PC-3 (cell line): Measurements from ENCODE around the gene RNLS. TPM values are rescaled to one million over a fixed set of nuclear protein-coding genes. Genes with fewer than 3 reads are reported as not detected.

Source experiments
- ATAC-seq: fragments of 200-7000 bp; cut with Tn5 transposase; 2 replicates; pipeline ENCODE4 v1.9.1; 2020; ENCODE audit warnings: mild to moderate bottlenecking, moderate library complexity
- BruUV-seq: library from RNA; stranded (reverse); fragments of 400-500 nt; replicated peaks from 2 replicates; lab custom pipeline; 2021; lab: Mats Ljungman, UMichigan
- CTCF ChIA-PET: fragments of 300-600 bp; sonication (Branson Sonifier 250); formaldehyde crosslinking; loops from one replicate; lab custom pipeline; 2022; ENCODE audit warnings: antibody characterized with exemption; lab: Charles Lee
- POLR2A ChIA-PET: fragments of 300-600 bp; sonication (Branson Sonifier 250); formaldehyde crosslinking; loops from one replicate; lab custom pipeline; 2022; ENCODE audit warnings: antibody characterized with exemption; ENCODE audit not compliant: unreplicated experiment; lab: Charles Lee
- DNase-seq: peaks from one replicate; pipeline ENCODE4 v3.0.0-alpha.2; 2015
- H2AFZ ChIP-seq: fragments of 300-600 bp; sonication (generic); 2 replicates; pipeline ENCODE4 v1.6.0; 2016; ENCODE audit warnings: antibody characterized with exemption, low read length
- H3F3A ChIP-seq: fragments of 300-600 bp; sonication (generic); one replicate; pipeline ENCODE4 v1.6.0; 2017; ENCODE audit warnings: antibody characterized with exemption, low read length, control low read depth, mild to moderate bottlenecking; ENCODE audit not compliant: unreplicated experiment
- H3K27ac ChIP-seq: fragments of 300-600 bp; sonication (generic); 2 replicates; pipeline ENCODE4 v1.5.1; 2016; ENCODE audit warnings: mild to moderate bottlenecking, low read length
- H3K27me3 ChIP-seq: fragments of 300-600 bp; sonication (generic); 2 replicates; pipeline ENCODE4 v1.6.1; 2016; ENCODE audit warnings: low read length, mixed read lengths
- H3K36me3 ChIP-seq: fragments of 300-600 bp; sonication (generic); 2 replicates; pipeline ENCODE4 v1.6.1; 2016; ENCODE audit warnings: low read depth, mixed run types, low read length, mixed read lengths
- H3K4me1 ChIP-seq: fragments of 300-600 bp; sonication (generic); 2 replicates; pipeline ENCODE4 v1.5.1; 2016; ENCODE audit warnings: low read length; ENCODE audit not compliant: insufficient read depth
- H3K4me2 ChIP-seq: fragments of 300-600 bp; sonication (generic); 2 replicates; pipeline ENCODE4 v1.6.0; 2016; ENCODE audit warnings: low read length
- H3K4me3 ChIP-seq: fragments of 300-600 bp; sonication (generic); 2 replicates; pipeline ENCODE4 v1.5.1; 2016; ENCODE audit warnings: mild to moderate bottlenecking, low read length, mixed read lengths
- H3K79me2 ChIP-seq: fragments of 300-600 bp; sonication (generic); 2 replicates; pipeline ENCODE4 v1.6.1; 2017; ENCODE audit warnings: low read length, mixed read lengths
- H3K9ac ChIP-seq: fragments of 300-600 bp; sonication (generic); 2 replicates; pipeline ENCODE4 v1.6.0; 2016; ENCODE audit warnings: mild to moderate bottlenecking, low read length
- H3K9me2 ChIP-seq: fragments of 300-600 bp; sonication (generic); replicated peaks from 2 replicates; pipeline ENCODE4 v1.6.1; 2016; ENCODE audit warnings: mixed run types, low read length, mixed read lengths
- H3K9me3 ChIP-seq: fragments of 300-600 bp; sonication (generic); 2 replicates; pipeline ENCODE4 v1.6.1; 2016; ENCODE audit warnings: low read length, mixed read lengths
- H4K20me1 ChIP-seq: fragments of 300-600 bp; sonication (generic); 2 replicates; pipeline ENCODE4 v1.6.1; 2016; ENCODE audit warnings: low read length, mixed read lengths
- EZH2 ChIP-seq: fragments of 300-600 bp; sonication (generic); IDR thresholded peaks from one replicate; pipeline ENCODE4 v1.6.1; 2017; ENCODE audit warnings: antibody characterized with exemption, mild to moderate bottlenecking, low read length; ENCODE audit not compliant: unreplicated experiment
- EZH2phosphoT487 ChIP-seq: fragments of 300-600 bp; sonication (generic); IDR thresholded peaks from 2 replicates; pipeline ENCODE4 v1.6.1; 2018; ENCODE audit warnings: mild to moderate bottlenecking, antibody characterized with exemption, low read length, borderline replicate concordance
- intact Hi-C: fragments of 100-400 bp; cut with micrococcal nuclease; formaldehyde crosslinking; loops from 2 replicates; pipeline ENCODE4 v1.9.0; 2023
- total RNA-seq: library from RNA; depleted of rRNA; stranded (reverse); fragments of >200 nt; gene quantifications from 2 replicates; pipeline ENCODE4 v1.2.3, GENCODE V29; 2014
- TF ChIP-seq, protein P1 (sequence below): fragments of 300-600 bp; sonication (generic); conservative IDR thresholded peaks from 2 replicates; pipeline ENCODE4 v1.5.1; 2017; ENCODE audit warnings: antibody characterized with exemption, low read depth, mild to moderate bottlenecking, low read length

RNLS gene
- total RNA-seq, 1 experiment from 2014 or later: not detected

DNA sequence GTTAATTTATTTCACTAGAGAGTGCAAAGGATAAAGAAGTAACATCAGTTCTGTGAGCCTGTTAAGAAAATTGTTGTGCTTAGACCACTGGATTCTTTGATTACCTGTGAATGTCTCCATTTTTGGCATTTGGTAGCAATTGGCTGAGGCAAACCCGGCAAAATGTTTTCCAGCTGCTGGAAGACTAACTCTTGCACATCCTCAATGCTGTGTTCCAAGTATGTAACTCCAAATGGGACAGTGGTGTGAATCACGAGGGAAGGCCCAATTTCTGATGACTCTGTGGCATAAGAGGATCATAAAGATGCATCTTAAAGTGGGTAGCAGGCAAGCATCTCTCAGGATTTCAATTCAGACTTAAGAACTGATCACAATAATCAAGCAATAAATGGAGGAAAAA, 268.8 kb downstream of the RNLS start:
- H3K9me2 ChIP-seq: no peaks in the 10 kb centered on the region
- H3K27ac ChIP-seq: no peak overlapping the region
- ATAC-seq (no peak), DNase-seq (no peak)
- H3K9ac ChIP-seq: no peak overlapping the region
- H3K4me2 ChIP-seq: no peak overlapping the region
- TF ChIP-seq EZH2phosphoT487: no peak
- TF ChIP-seq, protein P1, sequence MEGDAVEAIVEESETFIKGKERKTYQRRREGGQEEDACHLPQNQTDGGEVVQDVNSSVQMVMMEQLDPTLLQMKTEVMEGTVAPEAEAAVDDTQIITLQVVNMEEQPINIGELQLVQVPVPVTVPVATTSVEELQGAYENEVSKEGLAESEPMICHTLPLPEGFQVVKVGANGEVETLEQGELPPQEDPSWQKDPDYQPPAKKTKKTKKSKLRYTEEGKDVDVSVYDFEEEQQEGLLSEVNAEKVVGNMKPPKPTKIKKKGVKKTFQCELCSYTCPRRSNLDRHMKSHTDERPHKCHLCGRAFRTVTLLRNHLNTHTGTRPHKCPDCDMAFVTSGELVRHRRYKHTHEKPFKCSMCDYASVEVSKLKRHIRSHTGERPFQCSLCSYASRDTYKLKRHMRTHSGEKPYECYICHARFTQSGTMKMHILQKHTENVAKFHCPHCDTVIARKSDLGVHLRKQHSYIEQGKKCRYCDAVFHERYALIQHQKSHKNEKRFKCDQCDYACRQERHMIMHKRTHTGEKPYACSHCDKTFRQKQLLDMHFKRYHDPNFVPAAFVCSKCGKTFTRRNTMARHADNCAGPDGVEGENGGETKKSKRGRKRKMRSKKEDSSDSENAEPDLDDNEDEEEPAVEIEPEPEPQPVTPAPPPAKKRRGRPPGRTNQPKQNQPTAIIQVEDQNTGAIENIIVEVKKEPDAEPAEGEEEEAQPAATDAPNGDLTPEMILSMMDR: no peak
- no peak for TF ChIP-seq EZH2
- no peak overlapping the region for H2AFZ ChIP-seq
- H3K27me3 ChIP-seq: no peaks in the 10 kb centered on the region
- CTCF ChIA-PET: no interaction called here
- intact Hi-C loops: no loop called here
- BruUV-seq: no TSS peak
- no peaks in the 10 kb centered on the region for H3K4me1 ChIP-seq
- no peaks in the 10 kb centered on the region for H4K20me1 ChIP-seq
- no peak overlapping the region for H3K4me3 ChIP-seq
- POLR2A ChIA-PET: no interaction called here
- no peaks in the 10 kb centered on the region for H3K9me3 ChIP-seq
- H3K79me2 ChIP-seq: no peaks in the 10 kb centered on the region
- H3F3A ChIP-seq: no peaks in the 10 kb centered on the region
- no peaks in the 10 kb centered on the region for H3K36me3 ChIP-seq

DNA sequence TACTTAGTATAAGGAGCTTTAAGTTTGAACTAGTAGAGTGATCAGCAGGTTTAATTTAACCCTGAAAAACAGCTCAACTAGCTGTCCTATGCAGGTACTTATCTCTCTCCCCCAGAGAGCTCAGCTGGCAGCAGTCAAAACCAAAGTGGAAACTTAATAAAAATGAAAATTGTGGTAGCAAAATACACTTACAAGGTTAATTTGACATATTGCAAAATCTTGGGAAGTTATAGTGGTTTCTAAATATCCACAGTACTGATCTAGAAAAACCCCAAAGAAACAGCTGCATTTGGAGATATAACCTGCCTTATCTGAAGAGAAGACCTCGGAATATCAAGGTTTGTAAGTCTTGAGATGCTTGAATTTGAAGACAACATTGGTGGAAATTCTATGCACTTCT, 269.2 kb downstream of the RNLS start:
- no peaks in the 10 kb centered on the region for H4K20me1 ChIP-seq
- POLR2A ChIA-PET: no interaction called here
- no peak overlapping the region for H2AFZ ChIP-seq
- H3F3A ChIP-seq: no peaks in the 10 kb centered on the region
- intact Hi-C loops: no loop called here
- TF ChIP-seq EZH2phosphoT487: no peak
- TF ChIP-seq, protein P1: no peak
- no peak for TF ChIP-seq EZH2
- DNase-seq (no peak), ATAC-seq (no peak)
- H3K79me2 ChIP-seq: no peaks in the 10 kb centered on the region
- CTCF ChIA-PET: no interaction called here
- no peaks in the 10 kb centered on the region for H3K9me2 ChIP-seq
- no peaks in the 10 kb centered on the region for H3K27me3 ChIP-seq
- H3K4me2 ChIP-seq: no peak overlapping the region
- no peaks in the 10 kb centered on the region for H3K9me3 ChIP-seq
- no peaks in the 10 kb centered on the region for H3K36me3 ChIP-seq
- no TSS peak for BruUV-seq
- H3K4me3 ChIP-seq: no peak overlapping the region
- no peaks in the 10 kb centered on the region for H3K4me1 ChIP-seq
- no peak overlapping the region for H3K27ac ChIP-seq
- no peak overlapping the region for H3K9ac ChIP-seq

DNA sequence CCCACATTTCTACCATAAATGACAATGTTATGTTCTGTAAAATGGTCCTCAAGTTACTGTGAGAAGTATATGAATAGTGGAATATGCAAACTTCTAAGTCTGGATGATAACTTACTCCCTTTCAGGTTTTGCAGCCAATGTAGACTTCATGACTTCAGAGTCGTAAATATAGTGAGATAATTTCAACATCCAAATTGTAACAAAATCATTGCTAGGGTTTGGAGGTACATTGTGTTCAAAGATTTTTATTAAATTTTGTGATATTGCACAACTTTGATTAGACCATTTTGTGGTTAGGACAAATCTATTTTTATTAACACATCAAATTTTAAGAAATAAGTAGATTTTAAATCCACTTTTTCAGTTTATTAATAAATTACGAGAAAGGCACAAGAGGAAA, 270.3 kb downstream of the RNLS start:
- H3K36me3 ChIP-seq: no peaks in the 10 kb centered on the region
- ATAC-seq: no peak
- TF ChIP-seq, protein P1: no peak
- TF ChIP-seq EZH2 (no peak), EZH2phosphoT487 (no peak)
- BruUV-seq: no TSS peak
- no peak overlapping the region for H3K27ac ChIP-seq
- no peaks in the 10 kb centered on the region for H3K4me1 ChIP-seq
- H3K27me3 ChIP-seq: no peaks in the 10 kb centered on the region
- intact Hi-C loops: no loop called here
- no peaks in the 10 kb centered on the region for H3F3A ChIP-seq
- no peak overlapping the region for H2AFZ ChIP-seq
- H4K20me1 ChIP-seq: no peaks in the 10 kb centered on the region
- H3K9me2 ChIP-seq: no peaks in the 10 kb centered on the region
- H3K4me3 ChIP-seq: no peak overlapping the region
- H3K9ac ChIP-seq: no peak overlapping the region
- H3K4me2 ChIP-seq: no peak overlapping the region
- no peak for DNase-seq
- H3K79me2 ChIP-seq: no peaks in the 10 kb centered on the region
- ChIA-PET CTCF (no interaction called here), POLR2A (no interaction called here)
- no peaks in the 10 kb centered on the region for H3K9me3 ChIP-seq
